Stimulated activated CD8-positive, alpha-beta memory T cell treated with anti-CD3 and anti-CD28 coated beads, Interleukin-15, amount 100 ng/mL, for 48 hours (primary cell): ENCODE results near the gene HYOU1.
A peak's percentile ranks its signal among the peaks of the same experiment; 100 is the strongest.
"Not testable (repeated sequence)": the region's sequence is repeated elsewhere in the genome, so short reads cannot be mapped to it uniquely, and the experiment has no call there.

Experiments
- DNase-seq, 2 donors: peaks; one replicate each; pipeline ENCODE4 v3.0.0-alpha.2; 2020; ENCODE audit warnings: low read depth in 2 of 2

The HYOU1 gene

GRCh38 chr11:119042927-119043326, 14.1 kb downstream of the HYOU1 start:
- no peak for DNase-seq

DNA sequence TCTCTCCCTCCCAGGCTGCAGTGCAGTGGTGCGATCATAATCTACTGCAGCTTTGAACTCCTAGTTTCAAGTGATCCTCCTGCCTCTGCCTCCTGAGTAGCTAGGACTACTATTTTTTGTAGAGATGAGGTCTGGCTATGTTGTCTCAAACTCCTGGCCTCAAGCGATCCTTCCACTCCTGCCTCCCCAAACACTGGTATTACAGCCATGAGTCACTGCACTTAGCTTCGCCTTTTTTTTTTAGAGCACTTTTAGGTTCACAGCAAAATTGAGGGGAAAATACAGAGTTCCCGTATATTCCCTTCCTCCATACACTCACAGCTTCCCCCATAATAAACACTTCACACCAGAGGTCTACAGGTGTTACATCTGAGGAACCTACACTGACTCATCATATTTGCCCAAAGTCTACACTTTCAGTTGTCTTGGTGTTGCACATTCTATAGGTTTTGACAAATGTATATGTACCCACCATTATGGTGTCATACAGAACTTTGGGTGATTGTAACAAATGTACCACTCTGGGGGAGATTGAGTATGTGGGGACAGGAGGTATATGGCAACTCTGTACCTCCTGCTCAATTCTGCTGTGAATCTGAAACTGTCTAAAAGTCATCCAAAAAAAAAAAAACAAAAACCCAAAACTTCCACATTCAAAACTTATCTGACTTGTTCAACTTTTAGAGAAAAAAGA, 15.0 kb downstream of the HYOU1 start:
- DNase-seq: no peak

DNA sequence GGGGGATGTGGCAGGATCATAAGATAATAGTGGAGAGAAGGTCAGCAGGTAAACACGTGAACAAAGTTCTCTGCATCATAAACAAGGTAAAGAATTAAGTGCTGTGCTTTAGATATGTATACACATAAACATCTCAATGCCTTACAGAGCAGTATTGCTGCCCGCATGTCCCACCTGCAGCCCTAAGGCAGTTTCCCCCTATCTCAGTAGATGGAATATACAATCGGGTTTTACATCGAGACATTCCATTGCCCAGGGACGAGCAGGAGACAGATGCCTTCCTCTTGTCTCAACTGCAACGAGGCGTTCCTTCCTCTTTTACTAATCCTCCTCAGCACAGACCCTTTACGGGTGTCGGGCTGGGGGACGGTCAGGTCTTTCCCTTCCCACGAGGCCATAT, 17.5 kb downstream of the HYOU1 start:
- not testable (repeated sequence) for DNase-seq

GRCh38 chr11:119038884-119039283, 18.1 kb downstream of the HYOU1 start:
- no peak for DNase-seq

GRCh38 chr11:119034813-119035212, 22.2 kb downstream of the HYOU1 start:
- DNase-seq: no peak

GRCh38 chr11:119033421-119033820, 23.6 kb downstream of the HYOU1 start:
- DNase-seq: not testable (repeated sequence)

DNA sequence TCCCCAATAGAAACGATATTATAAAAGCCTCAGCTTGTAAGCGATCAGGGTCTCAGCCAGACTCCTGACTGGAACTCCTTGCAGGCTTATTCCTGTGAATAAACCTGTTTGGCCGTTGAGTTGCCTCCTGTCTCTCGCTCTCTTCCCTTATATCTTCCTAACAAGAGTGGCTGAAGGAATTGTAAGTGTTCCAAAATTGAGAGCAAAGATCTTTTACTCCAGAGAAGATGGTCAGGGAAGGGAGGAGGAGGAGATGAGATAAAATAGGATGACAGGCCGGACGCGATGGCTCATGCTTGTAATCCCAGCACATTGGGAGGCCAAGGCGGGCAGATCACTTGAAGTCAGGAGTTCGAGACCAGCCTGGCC, 25.1 kb downstream of the HYOU1 start:
- DNase-seq: no peak

- peak; percentile 98 to 99 for DNase-seq
Measured at GRCh38 chr11:119030329-119031047, 26.5 kb downstream of the HYOU1 start, which contains the start of gene SLC37A4. Gene SLC37A4, minus strand, starts transcription at chr11:119030877.

DNA sequence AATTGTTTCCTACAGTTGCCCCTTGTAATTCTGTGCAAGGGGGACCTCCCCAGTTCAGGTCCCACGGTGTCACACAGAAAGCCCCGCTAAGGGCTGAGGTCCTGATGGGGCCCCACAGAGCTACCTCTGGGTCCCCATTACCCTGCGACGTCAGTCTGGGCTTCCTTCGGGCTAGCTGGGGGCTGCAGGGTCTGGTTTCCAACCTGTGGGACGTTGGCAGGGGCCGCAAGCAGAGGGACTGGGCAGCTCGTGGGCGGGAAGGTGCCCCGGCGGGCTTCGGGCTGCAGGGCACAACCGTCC, 27.0 kb downstream of the HYOU1 start:
- DNase-seq: no peak

DNA sequence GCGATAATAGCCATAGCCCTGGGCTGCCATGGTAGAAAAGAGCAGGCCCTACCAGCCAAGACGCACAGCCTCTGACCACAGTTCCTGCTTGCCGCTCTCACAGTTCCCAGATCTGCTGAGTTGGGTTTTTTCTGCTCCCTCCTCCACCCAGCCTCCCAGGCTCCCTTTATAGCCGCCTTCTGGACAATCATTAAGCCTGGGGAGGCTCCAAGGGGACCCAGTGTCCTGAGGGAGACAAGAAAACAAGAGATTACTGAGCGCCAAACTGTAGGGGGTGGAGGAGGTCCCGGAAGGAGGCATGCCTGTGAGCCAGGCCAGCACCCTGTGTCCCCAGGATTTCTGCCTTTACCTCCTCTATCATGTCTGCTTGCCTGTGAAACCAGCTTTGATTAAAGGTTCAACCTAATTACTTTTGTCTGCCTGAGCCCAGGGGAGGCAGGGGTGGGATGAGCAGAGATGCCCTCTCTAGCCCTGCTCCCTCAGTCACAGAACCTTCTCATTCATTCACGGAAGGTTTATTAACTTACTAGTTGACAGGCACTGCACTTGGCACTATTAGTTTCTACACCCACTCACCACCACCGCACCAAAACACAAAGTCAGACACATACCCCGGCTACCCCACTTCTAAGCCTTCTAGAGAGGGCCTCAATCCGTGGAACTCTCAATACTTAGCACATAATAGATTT, 27.5 kb downstream of the HYOU1 start:
- peak in 1 of 2 donors; percentile 27 for DNase-seq

- no peak for DNase-seq
Measured at GRCh38 chr11:119029069-119029339, 28.0 kb downstream of the HYOU1 start.

DNA sequence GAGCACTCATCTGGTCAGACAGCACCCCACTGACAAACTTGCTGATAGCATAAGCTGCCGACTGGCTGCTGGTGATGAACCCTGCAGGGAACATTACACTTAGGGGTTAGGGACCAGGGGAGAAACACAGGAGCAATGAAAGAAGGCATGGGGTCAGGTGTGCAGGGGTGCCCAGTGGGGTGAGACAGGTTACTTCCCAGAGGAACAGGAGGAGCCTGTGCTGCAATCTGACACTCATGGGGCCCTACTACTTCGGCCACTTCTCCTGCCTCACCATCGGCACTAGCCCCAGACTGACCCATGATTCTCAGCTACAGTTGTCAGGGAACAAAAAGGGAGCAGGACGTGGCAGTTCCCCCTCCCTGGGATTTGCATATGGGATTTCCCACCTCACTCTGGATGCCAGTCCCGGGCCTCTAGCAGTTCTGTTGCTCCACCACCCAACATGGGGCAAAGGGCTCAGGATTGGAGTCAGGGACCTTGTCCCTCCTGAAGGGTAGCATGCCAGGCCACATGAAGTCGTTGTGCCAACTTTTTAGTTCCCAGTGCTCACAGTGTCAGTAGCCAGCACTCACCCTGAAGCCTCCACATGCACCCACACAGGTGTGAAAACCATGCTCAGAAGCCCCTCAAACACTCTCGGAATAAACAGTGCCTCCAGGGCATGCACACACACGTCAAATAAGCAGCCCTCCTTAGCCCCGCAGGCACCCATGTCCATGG, 28.5 kb downstream of the HYOU1 start:
- DNase-seq: no peak

DNA sequence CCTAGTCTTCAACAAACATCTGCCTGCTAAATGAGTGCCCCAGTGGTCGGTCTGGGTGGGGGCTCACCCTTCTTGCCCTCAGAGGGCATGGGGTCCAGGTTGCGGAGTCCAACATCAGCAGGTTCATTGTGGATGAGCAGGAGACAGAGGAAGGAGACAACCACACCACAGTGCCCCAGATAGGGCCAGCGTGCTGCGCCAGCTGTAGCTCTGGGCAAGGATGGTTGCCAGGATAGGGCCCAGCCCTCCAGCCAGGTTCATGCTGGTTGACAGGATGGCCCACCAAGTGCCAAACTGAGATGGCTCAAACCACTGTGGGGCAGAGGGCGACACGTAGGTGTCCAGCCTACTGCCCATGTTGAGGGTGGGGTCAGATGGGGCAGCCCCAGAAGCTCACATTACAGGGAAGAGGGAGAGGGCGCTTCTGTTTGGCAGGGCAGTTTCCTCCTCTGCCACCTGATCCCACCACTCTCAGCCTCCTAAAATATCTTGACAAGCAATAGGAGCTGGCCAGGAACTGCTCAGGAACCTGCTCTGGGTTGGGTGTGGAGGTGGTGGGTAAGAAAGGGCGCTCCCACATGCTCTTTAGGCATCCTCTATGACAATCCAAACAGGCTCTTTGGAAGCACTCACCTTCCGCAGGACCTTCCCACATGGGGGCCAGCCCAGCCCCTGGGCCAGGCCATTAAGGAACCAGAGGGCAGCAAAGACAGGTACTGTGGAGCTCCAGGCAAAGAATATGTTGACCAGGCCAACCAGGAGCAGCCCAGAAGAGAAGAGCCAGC, 29.3 kb downstream of the HYOU1 start:
- no peak for DNase-seq

DNA sequence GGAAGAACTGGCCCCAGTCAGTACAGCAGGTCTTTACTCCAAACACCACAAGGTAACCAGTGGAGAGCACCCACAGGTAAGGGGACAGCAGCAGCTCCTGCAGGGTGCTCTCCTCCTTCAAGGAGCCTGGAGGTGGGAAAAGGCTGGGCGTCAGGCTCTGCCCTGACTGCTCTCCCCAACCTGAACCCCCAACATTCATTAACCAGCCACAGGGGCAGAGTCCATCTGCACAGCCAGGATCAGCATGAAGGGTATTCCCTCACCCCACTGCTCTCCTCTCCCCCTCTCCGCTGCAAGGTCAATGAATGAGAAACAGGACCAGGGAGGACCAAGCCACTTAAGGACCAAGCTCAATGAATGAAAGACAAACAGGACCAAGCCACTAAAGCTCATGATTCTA, 30.0 kb downstream of the HYOU1 start:
- DNase-seq: no peak

DNA sequence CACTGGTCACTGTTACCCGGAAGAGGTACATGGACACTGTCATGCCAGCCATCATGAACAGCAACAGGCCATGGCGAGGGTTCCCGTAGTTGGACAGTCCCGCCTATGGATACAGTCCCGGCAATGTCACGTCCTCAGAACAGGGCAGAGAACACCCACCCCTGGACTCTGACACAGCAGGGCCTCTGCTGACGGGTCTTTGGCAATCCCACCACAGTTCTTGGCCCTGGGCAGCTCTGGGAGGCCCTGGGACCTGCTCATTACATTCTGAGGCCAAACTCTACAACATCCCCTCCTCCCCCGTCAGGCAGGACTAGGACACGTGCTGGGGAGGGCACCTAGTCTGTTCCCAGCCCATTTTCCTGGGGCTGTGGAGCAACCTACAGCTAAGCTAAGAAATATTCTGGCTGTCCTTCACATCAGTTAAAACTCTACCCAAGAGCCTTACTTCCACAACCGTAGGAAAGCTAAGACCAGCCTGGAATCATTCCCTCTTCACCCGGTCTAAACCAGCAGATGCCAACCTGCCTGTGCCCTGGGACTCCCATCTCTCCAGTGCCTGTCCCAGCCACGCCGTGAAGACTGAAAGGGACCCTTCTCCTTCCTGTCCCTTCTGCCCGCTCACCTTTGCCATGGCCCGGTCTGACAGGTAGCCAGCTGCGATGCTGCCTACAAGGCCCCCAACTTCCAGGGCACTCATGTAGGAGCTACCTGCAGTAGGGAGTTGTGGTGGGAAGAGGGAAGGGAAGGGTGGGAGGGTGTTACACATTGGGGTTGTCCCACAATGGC, 30.8 kb downstream of the HYOU1 start:
- DNase-seq: no peak

GRCh38 chr11:119025541-119025940, 31.5 kb downstream of the HYOU1 start:
- no peak for DNase-seq

- DNase-seq: no peak
Measured at GRCh38 chr11:119025099-119025473, 31.9 kb downstream of the HYOU1 start.

DNA sequence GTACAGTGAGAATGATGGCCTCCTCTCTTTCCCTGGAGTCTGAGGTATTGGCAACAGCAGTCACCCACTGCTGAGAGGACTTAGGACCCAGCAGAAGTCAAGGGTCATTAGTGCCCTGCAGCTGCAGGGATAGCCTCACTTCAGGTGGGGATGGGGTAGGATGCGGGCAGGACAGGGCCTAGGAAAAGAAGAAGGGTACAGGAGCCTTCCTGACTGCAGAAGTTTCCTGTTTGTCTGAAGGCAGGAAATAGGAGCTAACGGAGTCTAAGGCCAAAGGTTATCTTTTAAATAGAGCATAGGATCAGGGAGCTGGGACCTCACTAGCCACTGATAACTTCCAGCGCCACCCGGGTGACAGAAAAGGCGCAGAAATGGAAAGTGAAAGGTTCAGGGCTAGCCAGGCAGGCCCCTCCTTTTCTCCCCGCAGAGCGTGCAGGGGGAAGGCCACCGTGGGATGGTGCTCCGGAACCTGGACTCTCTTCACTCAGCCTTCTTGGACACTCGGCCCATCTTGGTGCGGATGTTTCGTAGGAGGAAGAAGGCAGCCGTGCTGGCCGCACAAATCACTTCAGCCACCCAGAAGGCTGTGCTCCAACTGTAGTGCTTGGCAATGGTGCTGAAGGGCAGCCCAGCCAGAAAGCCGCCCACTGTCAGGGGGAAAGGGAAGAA, 32.4 kb downstream of the HYOU1 start:
- no peak for DNase-seq

DNA sequence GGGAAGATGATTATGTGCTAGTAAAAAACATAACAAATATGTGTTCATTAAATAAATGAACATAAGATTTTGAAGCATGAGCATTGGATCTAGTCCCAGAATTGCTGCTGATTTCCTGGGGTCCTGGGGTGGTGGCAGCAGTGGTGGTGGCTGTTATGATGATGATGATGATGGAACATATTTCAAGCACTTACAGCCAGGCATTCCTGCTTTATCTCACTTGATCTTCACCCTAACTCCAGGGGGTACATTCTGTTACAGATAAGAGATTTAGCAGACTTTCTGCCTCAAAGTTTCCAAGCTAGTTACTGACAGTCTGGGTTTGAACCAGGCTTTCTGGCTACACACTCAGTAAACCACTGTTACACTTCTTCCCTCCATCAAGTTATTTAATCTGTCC, 33.3 kb downstream of the HYOU1 start:
- no peak for DNase-seq

DNA sequence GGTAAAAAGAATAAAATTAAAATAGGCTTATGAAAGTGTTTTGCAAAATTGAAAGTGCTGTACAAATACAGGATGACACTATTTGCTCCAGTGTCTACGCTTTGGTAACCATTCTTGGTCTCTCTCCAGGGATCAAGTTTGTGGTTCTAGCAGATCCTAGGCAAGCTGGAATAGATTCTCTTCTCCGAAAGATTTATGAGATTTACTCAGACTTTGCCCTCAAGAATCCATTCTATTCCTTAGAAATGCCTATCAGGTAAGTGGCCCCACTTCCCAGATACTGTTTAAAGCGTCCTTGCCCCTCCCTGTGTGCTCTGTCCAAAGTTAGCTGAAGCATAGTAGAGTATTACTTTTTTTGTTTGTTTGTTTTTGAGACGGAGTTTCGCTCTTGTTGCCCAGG, 35.4 kb downstream of the HYOU1 start:
- DNase-seq: no peak

- DNase-seq: no peak
Measured at GRCh38 chr11:119019996-119020395, 37.0 kb downstream of the HYOU1 start.
